Lower leg skin (tissue), 4 donors: ENCODE measurements around the gene BCAR3. TPM values are rescaled to one million over a fixed set of nuclear protein-coding genes. Genes with fewer than 3 reads are reported as not detected.

Experiments used
- DNase-seq, 2 donors: peaks; one replicate each; pipeline ENCODE4 v3.0.0-alpha.2; 2019; ENCODE audit warnings: low spot score in 2 of 2
- H3K4me3 ChIP-seq: fragments of 200-600 bp; sonication (generic); 2 replicates; pipeline ENCODE4 v1.5.1; 2017; ENCODE audit warnings: mild to moderate bottlenecking, low read depth; ENCODE audit not compliant: poor library complexity, severe bottlenecking
- POLR2A ChIP-seq, 2 donors: fragments of 450-650 bp; IDR thresholded peaks; one replicate each; pipeline ENCODE4 v1.6.1; 2016 to 2017; ENCODE audit warnings: antibody characterized with exemption in 2 of 2, mild to moderate bottlenecking in 1 of 2, moderate library complexity in 1 of 2
- WGBS, 2 donors: methylation state at CpG; one replicate each; pipeline ENCODE4 v1.1.5; 2018; 5-methylcytosine and 5-hydroxymethylcytosine counted together
- intact Hi-C: fragments of 100-400 bp; cut with DNase I; formaldehyde crosslinking; loops from one replicate; pipeline ENCODE4 v1.15.0; 2023; ENCODE audit warnings: low total_unique reads
- total RNA-seq, 4 donors: library from RNA; depleted of rRNA; stranded (reverse); fragments of >200 nt; gene quantifications; one replicate each; pipeline ENCODE4 v1.1.0, GENCODE V29; 2016
- TF ChIP-seq, protein P1 (sequence below), 3 donors: fragments of 450-650 bp; IDR thresholded peaks; one replicate each; pipeline ENCODE4 v1.5.1; 2016; ENCODE audit warnings: antibody characterized with exemption in 3 of 3, mild to moderate bottlenecking in 3 of 3, moderate library complexity in 2 of 3

The BCAR3 gene
- total RNA-seq, 4 donors from 2014 or later: 41.8 to 57.5 (median 45.8) TPM

DNA sequence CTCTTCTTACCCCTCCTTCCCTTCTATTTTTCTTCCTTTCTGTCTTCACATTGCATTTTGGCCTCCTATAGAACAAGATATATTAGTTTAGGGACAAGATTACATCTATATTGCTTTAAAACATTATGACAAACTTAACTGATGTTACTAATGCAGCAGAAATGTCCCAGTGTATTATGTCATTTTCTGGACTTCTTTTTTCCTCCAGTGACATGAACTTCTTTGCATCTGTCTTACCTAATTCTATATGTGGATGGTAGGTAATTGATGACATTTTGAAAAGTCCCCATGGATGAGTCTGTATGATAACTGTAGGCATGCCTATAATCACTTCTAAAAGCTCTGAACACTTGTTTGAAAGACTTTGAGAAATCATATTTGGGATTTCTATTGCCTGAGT, 144.2 kb downstream of the BCAR3 start:
- intact Hi-C loops: no loop called here
- TF ChIP-seq, protein P1, sequence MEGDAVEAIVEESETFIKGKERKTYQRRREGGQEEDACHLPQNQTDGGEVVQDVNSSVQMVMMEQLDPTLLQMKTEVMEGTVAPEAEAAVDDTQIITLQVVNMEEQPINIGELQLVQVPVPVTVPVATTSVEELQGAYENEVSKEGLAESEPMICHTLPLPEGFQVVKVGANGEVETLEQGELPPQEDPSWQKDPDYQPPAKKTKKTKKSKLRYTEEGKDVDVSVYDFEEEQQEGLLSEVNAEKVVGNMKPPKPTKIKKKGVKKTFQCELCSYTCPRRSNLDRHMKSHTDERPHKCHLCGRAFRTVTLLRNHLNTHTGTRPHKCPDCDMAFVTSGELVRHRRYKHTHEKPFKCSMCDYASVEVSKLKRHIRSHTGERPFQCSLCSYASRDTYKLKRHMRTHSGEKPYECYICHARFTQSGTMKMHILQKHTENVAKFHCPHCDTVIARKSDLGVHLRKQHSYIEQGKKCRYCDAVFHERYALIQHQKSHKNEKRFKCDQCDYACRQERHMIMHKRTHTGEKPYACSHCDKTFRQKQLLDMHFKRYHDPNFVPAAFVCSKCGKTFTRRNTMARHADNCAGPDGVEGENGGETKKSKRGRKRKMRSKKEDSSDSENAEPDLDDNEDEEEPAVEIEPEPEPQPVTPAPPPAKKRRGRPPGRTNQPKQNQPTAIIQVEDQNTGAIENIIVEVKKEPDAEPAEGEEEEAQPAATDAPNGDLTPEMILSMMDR (IDR thresholded peaks at IDR 0.05): no peak
- TF ChIP-seq POLR2A (IDR thresholded peaks at IDR 0.05): no peak
- DNase-seq: no peak
- no peak overlapping the region for H3K4me3 ChIP-seq

DNA sequence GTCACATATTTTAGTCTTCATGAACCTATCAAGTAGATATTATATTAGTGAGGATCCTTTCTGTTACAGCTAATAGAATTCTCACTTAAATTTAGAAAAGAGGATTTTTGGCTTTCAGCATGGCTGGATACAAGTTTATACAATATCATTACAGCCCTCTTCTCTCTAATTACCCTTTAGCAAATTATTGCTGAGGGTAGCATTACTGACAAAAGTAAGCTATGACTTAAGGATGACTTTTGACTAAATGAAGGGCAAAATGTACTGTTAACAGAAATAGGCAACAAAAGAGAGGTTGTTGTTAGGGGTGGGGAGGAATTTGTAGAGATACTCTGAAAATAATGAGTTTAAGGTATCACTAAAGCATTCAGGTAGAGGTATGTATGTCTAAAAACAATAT, 148.0 kb downstream of the BCAR3 start:
- TF ChIP-seq POLR2A (IDR thresholded peaks at IDR 0.05): no peak
- TF ChIP-seq, protein P1 (IDR thresholded peaks at IDR 0.05): no peak
- intact Hi-C loops: no loop called here
- DNase-seq: no peak
- H3K4me3 ChIP-seq: no peak overlapping the region

DNA sequence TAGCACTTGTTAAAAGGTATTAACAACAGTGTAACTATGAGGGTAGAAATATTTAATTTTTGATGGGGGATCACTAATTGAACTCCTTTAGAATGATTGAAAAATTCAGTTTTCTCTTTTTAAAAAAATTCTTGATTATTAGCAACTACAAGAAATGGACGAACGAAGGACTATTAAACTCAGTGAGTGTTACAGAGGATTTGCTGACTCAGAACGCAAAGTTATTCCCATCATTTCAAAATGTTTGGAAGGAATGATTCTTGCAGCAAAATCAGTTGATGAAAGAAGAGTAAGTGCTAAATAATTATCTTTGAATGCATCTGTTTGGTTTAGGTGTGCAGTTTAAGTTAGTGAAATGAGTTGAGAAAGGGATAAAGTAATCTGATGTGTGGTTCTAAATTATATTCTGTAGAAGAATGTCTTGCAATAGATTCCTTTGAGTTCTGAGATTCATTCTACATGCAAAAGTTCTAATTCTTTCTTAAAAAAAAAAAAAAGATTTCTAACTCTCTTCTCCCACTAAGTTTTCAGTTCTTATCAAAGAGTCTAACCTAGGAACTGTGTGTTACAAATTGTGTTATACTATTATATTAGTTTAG, 148.8 kb downstream of the BCAR3 start:
- TF ChIP-seq, protein P1 (IDR thresholded peaks at IDR 0.05): no peak
- no peak for TF ChIP-seq POLR2A (IDR thresholded peaks at IDR 0.05)
- WGBS, 2 donors: 98% methylated on average over 3 of the region's 3 CpGs
- DNase-seq: no peak
- no peak overlapping the region for H3K4me3 ChIP-seq
- intact Hi-C loops: no loop called here

GRCh38 chr1:93531193-93531592, 150.4 kb downstream of the BCAR3 start:
- WGBS, 2 donors: 76 to 87% methylated on average over 2 of the region's 2 CpGs
- intact Hi-C loops: no loop called here
- TF ChIP-seq POLR2A (IDR thresholded peaks at IDR 0.05): no peak
- TF ChIP-seq, protein P1 (IDR thresholded peaks at IDR 0.05): no peak
- H3K4me3 ChIP-seq: no peak overlapping the region
- DNase-seq: no peak

DNA sequence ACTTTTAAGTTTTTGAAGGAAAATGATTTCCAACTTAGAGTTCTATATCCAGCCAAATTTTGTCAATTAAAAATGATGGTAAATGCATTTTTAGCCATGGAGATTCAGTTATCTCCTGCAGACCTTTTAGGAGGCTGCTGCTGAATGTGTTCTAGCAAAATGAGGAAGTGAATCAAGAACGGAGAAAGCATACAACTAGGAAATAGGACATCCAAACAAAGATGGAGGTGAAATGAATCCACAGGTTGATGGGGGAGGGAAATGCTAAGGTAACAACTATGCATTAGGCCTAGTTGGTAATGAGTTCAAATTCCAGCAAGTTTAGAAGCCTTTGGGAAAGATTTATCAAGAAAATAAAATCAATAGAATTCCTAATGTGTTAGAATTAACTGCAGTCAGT, 153.2 kb downstream of the BCAR3 start:
- WGBS, 2 donors: 74 to 92% methylated on average over 1 of the region's 1 CpG
- intact Hi-C loops: no loop called here
- TF ChIP-seq, protein P1 (IDR thresholded peaks at IDR 0.05): no peak
- no peak for TF ChIP-seq POLR2A (IDR thresholded peaks at IDR 0.05)
- H3K4me3 ChIP-seq: no peak overlapping the region
- no peak for DNase-seq

GRCh38 chr1:93526431-93526830, 155.2 kb downstream of the BCAR3 start:
- no peak overlapping the region for H3K4me3 ChIP-seq
- DNase-seq: no peak
- intact Hi-C loops: no loop called here
- TF ChIP-seq, protein P1 (IDR thresholded peaks at IDR 0.05): no peak
- WGBS, 2 donors: 77 to 80% methylated on average over 2 of the region's 2 CpGs
